GM12891 (cell line): ENCODE measurements around the gene ATXN7L2.

Experiments used
- POLR2A ChIP-seq: IDR thresholded peaks from 2 replicates; pipeline ENCODE4 v1.6.1; 2011; ENCODE audit warnings: low read depth, low read length, control low read depth
- TAF1 ChIP-seq: IDR thresholded peaks from 2 replicates; pipeline ENCODE4 v1.6.1; 2011; ENCODE audit warnings: low read depth, low read length, control low read depth

DNA sequence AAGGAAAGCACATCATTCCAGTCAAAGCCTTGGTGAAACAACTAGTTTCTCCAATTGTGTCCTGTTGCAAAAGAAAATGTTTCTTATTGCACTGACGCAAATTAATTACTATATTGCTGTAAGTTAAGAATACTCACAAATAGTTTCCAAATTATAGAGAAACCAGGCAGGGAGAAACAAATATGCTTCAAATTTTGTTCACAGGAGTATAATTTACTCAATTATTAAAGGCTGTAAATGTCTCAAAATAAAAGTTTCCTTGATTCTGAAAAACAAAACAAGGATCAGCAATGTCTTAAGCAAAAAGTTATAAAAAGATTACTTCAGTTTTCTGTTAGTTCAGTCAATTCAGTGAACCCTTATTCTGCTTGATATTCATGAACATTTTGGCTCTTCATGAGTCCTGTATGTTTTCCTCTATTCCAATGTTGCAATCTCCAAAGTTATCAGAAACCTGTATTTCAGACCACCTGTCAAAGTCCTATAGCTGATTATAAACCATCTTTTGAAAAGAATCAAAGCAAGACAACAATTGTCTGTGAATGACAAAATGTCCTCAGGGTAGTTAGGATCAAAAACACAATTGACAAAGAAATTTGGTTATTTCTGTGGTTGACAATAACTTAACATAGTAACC is 29.1 kb upstream of the ATXN7L2 start:
- TF ChIP-seq POLR2A (no peak), TAF1 (no peak)
